HL-60 (cell line): ENCODE results near the gene SNAPC3.

ENCODE experiments used
- DNase-seq, 2 experiments: peaks; one replicate each; pipeline ENCODE4 v3.0.0-alpha.2; 2010 to 2020; ENCODE audit warnings: low read depth in 1 of 2, low spot score in 1 of 2
- H3K27ac ChIP-seq: fragments of 250-450 bp; sonication (Bioruptor Pico); replicated peaks from 2 replicates; pipeline ENCODE4 v1.5.1; 2020; ENCODE audit warnings: mild to moderate bottlenecking, moderate library complexity
- H3K27me3 ChIP-seq: fragments of 250-450 bp; sonication (Bioruptor Pico); 2 replicates; pipeline ENCODE4 v1.5.1; 2021; ENCODE audit warnings: mild to moderate bottlenecking, moderate library complexity; ENCODE audit not compliant: insufficient read depth, poor library complexity, severe bottlenecking
- H3K4me3 ChIP-seq: replicated peaks from 2 replicates; pipeline ENCODE4 v1.5.1; 2011; ENCODE audit warnings: mild to moderate bottlenecking, control low read depth, low read length; ENCODE audit not compliant: insufficient read depth
- POLR2AphosphoS5 ChIP-seq: IDR thresholded peaks from 2 replicates; pipeline ENCODE4 v1.6.1; 2012; ENCODE audit warnings: low read depth
- SPI1 ChIP-seq: IDR thresholded peaks from 2 replicates; pipeline ENCODE4 v1.6.1; 2012; ENCODE audit warnings: low read depth, mild to moderate bottlenecking, borderline replicate concordance

Gene SNAPC3

GRCh38 chr9:15510789-15511575, 88.3 kb downstream of the SNAPC3 start, which contains the start of gene PSIP1:
Gene PSIP1, minus strand, starts transcription at chr9:15510970. Its CDS starts 782 bp downstream, at chr9:15510188.
- Histone ChIP-seq H3K27me3 (no peaks in the 10 kb centered on the region), H3K4me3 (peak within 1 kb of the TSS; percentile 77), H3K27ac (peak within 1 kb of the TSS; percentile 97)
- peak; percentile 32 to 72 for DNase-seq
- peak; percentile 48; the same call in 1 of the 2 replicates for TF ChIP-seq POLR2AphosphoS5
- no peak for TF ChIP-seq SPI1
